ENCODE results near the gene TADA2B.
"Not testable (repeated sequence)": the region's sequence is repeated elsewhere in the genome, so short reads cannot be mapped to it uniquely, and the experiment has no call there.

TADA2B gene

GRCh38 chr4:7086384-7086783, 43.2 kb downstream of the TADA2B start:
- no peak for DNase-seq

GRCh38 chr4:7087036-7087435, 43.9 kb downstream of the TADA2B start:
- DNase-seq = no peak

DNA sequence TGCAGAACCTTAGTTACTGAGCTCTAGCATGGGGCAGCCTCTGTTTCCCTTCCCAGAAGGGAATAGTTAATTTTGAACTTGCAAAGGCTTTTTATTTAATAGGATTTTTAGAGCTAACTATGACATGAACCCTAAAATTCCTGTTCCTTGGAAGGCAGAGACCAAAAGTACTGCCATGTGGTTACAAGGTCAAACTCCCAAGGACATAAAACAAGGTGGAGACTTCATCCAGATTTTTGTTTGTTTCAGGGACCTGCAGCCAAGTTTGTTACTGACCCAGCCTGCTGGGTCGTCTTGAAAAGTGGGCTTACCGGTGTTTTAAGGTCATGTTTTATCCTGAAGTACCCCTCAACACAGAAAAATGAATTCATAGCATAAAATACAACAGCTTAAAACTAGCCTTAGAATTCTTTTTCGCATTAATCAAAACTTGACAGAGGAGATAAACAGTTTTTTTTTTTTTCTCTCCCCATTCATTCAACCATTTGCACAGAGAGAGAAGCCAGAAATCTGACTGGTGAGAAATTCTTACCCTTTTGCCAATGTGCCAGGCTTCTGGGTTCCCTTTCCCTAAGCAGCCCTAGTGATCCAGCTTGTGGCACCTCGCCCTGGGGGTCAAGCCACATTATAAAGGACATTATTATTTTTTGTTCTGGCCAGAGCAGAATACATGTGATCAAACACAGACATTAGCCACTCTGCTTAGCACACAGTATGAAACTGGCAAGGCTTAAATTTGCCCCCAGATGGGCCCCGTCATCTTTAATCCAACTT, 46.2 kb downstream of the TADA2B start:
- no peak for DNase-seq

DNA sequence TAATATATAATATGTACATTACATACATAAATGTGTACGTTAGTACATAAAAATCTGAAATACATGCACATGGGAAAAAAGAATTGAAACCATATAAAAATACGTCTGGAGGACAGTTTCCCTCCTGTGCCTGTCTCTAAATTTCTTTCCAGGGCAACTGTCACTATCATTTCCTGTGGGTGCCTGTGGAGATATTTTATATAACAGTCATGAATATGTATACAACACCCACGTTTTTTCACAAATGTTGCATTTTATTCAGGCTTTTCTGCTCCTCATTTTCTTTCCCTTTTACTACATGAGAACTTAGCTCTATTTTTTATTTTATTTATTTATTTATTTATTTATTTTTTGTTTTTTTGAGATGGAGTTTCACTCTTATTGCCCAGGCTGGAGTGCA, 48.9 kb downstream of the TADA2B start:
- no peak for DNase-seq

- DNase-seq = no peak
Measured at GRCh38 chr4:7094916-7095315, 51.7 kb downstream of the TADA2B start.

- no peak for DNase-seq
Measured at GRCh38 chr4:7095611-7096155, 52.5 kb downstream of the TADA2B start.

GRCh38 chr4:7096236-7096635, 53.1 kb downstream of the TADA2B start:
- DNase-seq = no peak

DNA sequence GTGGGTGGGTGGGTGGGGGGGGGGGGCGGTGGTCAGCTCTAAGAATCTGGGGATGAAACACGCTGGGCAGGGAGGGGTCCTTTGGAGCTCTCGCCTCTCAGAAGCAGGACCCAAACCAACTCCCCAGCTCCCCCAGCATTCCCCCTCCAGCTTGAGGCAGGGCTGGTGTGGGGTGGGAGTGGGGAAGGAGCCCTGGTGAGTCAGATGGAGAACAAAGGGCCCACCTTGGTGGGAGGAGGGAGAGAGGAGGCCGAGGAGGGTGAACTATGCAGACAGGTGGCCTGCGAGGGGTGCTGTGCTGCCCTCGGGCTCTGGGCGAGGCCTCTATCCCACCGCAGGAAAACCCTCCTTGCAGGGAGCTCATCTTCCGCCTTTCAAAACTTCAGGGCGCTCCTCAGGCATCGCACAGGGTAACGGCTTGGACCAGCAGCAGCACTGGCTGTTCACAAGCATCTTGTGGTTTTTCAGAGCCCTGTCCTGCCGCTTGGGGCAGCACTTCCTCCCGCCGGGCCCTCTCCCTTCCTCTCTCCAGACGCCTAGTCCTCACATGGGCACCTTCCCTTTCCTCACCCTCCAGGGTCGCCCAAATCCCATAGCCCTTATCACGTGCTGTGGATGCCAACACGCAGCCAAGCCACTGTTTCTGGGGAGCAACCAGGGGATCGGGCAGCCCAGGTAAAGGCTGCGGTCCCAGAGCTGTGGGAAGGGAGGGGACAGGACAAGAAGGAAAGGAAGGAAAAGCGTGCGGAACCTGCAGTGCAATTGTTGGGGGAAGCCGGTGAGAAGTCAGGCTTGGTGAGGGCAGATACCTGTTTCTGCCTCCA, 58.7 kb downstream of the TADA2B start:
- DNase-seq = peak; percentile 25

DNA sequence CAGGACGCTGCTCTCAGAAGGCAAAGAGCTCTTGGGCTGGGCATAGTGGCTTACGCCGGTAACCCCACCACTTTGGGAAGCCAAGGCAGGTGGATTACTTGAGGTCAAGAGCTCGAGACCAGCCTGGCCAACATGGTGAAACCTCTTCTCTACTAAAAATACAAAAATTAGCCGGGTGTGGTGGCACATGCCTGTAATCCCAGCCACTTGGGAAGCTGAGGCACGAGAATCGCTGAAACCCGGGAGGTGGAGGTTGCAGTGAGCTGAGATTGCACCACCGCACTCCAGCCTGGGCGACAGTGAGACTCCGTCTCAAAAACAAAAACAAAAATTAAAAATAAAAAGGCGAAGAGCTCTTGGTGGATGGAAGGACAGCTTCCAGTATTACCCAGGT, 59.3 kb downstream of the TADA2B start:
- not testable (repeated sequence) for DNase-seq

- peak; percentile 31 for DNase-seq
Measured at GRCh38 chr4:7103031-7103606, 59.9 kb downstream of the TADA2B start.

GRCh38 chr4:7103607-7104365, 60.6 kb downstream of the TADA2B start:
- DNase-seq = no peak

DNA sequence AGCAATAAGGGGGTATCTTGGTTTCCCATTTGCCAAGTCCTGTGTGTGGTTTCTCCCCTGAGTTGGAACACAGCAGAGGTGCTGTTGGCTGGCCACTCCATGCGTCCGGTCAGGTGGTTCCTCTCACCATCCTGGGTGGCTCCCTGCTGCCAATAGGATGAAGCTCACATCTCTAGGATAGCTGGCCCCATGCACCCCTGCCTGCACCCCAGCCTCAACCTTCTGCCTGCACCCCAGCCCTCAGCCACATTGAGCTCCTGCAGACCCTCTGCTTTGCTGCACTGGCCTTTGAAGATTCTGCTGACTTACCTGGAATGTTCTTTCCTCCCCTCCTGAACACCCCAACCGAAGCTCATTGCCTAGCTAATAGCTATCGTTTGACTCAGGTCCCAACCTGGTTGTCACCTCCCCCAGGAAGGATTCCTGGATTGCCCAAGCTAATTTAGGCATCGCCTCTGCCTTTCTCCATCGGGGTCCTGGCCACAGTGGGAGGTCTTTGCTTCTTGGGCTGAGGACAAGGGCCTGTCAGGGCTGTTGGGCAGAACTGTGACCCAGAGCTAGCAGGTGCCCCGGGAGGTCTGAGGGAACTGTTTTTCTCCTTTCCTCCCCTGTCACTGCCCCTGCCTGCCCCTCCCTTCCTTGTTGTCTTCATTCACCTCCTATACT, 61.3 kb downstream of the TADA2B start:
- no peak for DNase-seq

DNA sequence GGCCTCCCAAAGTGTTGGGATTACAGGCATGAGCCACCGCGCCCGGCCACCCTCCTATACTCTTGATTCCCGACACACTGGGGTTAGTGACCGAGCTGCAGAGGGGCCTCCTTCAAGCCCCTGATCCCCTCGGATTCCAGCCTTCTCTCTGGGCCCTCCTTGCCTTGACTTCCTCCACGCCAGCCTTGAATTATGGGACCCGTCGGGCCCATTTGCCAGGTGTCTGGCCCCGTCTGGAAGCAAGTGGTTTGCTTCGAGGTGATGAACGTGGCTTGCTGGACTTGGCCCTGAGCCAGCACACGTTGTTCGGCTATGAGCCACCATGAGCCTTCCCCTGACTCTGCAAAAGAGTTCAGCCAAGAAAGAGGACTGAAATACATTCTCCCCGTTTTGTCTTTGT, 62.1 kb downstream of the TADA2B start:
- DNase-seq = no peak

DNA sequence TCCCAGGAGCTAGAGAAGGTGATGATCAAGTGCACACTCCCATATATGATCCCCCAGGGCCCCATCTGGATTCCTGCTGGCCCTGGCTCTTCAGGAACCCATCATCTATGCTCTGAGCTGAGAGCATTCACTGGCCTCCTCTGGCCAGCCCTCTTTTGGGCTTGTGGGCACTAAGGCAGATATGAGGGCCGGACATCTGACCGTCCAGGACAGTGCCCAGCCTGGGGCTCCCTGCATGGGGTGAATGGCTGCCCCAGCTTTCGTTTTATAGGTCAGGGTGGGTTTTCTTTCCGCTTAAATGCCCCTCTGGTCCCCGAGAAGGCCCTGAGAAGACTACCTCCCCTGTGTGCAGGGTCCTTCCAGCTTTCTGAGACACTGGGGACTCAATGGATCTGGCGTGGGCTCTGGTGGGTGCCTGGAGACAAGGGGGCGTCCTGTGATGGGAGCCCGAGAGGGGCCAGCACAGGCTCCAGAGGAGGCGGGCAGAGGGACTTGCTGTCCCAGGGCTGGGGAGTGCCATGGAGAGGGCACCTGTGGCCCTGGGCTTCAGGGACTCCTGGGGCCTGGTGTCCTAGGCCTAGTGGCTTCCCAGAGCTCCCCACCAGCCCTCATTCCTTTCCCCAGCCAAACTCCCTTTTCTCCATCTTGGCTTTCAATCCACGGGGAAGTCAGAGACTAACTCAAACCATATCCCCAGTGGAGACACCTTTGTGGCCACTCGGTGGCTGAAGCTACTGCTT, 64.2 kb downstream of the TADA2B start:
- no peak for DNase-seq
